ENCODE data around the gene DEPDC1B.
A peak's percentile ranks its signal among the peaks of the same experiment; 100 is the strongest.
"Not testable (repeated sequence)": the region's sequence is repeated elsewhere in the genome, so short reads cannot be mapped to it uniquely, and the experiment has no call there.

Gene DEPDC1B, protein sequence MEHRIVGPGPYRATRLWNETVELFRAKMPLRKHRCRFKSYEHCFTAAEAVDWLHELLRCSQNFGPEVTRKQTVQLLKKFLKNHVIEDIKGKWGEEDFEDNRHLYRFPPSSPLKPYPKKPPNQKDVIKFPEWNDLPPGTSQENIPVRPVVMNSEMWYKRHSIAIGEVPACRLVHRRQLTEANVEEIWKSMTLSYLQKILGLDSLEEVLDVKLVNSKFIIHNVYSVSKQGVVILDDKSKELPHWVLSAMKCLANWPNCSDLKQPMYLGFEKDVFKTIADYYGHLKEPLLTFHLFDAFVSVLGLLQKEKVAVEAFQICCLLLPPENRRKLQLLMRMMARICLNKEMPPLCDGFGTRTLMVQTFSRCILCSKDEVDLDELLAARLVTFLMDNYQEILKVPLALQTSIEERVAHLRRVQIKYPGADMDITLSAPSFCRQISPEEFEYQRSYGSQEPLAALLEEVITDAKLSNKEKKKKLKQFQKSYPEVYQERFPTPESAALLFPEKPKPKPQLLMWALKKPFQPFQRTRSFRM

GRCh38 chr5:60699609-60700415, at the start of gene DEPDC1B:
TSS of gene DEPDC1B (minus strand) at chr5:60700166. CDS start at chr5:60700093, 73 bp downstream.
- peak; percentile 84 for DNase-seq

DNA sequence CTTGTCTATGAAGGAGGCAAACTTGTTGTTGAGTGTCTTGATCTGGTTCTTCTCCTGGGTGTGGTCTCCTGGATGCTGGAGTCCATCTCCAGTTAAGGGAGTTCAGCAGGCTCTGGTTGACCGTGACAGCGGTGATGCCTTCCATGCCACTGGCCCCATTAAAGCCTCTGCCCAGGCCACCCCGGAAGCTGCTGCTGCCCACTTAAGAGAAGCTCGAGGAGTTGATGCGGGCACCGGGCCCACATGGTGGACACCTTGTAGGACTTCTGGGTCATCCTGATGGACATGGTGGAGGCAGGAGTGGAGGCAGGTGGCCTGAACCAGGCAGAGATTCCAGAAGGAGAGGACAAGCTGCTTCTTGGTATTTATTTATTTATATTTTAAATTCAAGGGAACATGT, 44.7 kb upstream of the DEPDC1B start:
- DNase-seq: no peak

DNA sequence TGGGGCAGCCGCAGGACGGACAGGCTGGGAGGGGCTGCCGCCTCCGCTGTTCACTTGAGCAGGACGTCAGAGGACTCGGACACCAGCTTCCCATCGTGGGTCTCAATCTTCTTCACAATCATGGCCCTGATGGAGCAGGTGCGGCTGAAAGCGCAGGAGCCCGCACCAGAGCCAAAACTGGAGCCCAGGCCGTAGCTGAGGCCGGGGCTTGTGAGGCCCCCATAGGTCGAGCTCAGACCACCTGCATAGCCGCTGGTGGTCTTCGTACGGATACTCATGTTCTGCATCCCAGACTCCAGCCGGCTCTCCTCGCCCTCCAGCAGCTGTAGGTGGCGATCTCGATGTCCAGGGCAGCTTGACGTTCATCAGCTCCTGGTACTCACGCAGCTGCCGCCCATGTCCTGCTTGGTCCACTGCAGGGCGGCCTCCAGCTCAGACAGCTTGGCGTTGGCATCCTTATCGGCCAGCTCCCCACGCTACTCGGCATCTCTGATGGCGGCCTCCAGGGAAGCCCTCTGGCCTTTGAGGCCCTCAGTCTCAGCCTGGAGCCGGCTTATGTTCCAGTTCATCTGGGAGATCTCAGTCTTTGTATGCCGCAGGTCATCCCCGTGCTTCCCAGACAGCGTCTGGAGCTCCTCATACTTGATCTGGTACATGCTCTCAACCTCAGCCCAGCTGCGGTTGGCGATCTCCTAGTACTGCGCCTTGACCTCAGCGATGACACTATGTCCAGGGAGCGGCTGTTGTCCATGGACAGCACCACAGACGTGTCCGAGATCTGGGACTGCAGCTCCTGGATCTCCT, 43.7 kb upstream of the DEPDC1B start:
- DNase-seq: no peak

- DNase-seq: no peak
Measured at GRCh38 chr5:60740322-60740721, 40.4 kb upstream of the DEPDC1B start.

- DNase-seq: no peak
Measured at GRCh38 chr5:60738933-60739332, 39.0 kb upstream of the DEPDC1B start.

DNA sequence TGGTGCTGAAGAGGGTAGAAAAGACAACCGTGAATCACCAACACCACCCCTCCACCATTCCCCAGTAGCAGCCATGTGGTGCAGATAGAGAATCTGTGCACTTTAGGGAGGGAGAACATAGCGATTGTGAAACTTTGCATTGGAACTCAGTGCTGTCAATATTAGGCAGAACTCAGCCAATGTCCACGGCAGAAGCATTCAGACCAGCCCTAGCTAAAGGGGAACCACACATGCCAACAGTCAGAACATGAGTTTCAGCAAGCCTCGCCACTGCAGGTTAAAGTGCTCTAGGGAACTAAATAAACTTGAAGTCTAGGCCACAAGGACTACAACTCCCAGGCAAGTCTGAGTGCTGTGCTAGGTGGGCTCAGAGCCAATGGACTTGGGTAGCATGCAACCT, 38.5 kb upstream of the DEPDC1B start:
- DNase-seq: no peak

DNA sequence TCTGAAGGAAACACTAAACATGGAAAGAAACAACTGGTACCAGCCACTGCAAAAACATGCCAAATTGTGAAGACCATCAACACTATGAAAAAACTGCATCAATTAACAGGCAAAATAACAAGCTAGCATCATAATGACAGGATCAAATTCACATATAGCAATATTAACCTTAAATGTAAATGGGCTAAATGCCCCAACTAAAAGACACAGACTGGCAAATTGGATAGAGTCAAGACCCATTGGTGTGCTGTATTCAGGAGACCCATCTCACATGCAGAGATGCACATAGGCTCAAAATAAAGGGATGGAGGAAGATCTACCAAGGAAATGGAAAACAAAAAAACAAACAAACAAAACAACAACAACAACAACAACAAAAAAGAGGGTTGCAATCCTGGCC, 30.9 kb upstream of the DEPDC1B start:
- not testable (repeated sequence) for DNase-seq

GRCh38 chr5:60727033-60727679, 27.2 kb upstream of the DEPDC1B start:
- DNase-seq: no peak

DNA sequence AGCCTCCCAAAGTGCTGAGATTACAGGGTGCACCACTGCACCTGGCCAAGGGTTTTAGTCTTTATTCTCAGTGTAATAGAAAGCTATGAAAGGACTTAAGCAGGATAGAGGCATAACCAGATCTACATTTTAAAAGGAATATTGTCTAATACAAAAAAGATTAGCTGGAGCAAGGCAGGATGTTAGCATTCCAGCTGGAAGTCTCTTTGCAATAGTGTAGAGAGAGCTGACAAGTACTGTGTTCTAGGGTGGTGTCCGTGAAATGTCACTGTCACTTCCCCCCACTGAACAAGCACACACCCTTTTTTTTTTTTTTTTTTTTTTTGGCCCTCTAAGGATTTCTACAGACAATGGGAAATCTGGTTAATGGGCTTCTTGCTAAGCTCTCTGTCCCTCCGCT, 24.2 kb upstream of the DEPDC1B start:
- no peak for DNase-seq

DNA sequence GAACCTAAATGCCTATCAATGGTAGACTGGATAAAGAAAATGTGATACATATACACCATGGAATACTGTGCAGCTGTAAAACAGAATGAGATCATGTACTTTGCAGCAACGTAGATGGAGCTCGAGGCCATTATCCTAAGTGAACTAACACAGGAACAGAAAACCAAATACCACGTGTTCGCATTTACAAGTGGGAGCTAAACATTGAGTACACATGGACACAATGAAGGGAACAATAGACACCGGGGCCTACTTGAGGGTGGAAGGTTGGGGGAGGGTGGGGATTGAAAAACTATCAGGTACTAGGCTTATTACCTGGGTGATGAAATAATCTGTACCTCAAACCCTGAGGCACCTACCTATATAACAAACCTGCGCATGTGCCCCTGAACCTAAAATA, 22.4 kb upstream of the DEPDC1B start:
- no peak for DNase-seq

DNA sequence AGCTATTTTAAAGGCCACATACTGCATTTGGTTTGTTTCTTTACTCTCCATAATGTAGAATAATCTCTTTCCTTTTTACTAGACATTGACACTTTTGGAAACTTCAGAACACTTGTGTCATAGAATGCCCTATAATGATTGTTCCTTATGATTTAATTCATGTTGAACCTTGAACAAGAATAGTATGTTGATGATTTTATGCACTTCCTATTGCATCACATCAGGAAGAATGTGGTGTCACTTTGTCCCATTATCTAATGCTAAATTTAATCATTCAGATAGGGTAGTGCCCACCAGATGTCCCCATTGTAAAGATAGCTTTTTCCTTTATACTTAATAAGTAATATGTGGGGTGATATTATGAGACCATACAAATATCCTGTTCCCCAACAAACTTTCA, 19.4 kb upstream of the DEPDC1B start:
- no peak for DNase-seq

- no peak for DNase-seq
Measured at GRCh38 chr5:60718166-60718892, 18.4 kb upstream of the DEPDC1B start.

DNA sequence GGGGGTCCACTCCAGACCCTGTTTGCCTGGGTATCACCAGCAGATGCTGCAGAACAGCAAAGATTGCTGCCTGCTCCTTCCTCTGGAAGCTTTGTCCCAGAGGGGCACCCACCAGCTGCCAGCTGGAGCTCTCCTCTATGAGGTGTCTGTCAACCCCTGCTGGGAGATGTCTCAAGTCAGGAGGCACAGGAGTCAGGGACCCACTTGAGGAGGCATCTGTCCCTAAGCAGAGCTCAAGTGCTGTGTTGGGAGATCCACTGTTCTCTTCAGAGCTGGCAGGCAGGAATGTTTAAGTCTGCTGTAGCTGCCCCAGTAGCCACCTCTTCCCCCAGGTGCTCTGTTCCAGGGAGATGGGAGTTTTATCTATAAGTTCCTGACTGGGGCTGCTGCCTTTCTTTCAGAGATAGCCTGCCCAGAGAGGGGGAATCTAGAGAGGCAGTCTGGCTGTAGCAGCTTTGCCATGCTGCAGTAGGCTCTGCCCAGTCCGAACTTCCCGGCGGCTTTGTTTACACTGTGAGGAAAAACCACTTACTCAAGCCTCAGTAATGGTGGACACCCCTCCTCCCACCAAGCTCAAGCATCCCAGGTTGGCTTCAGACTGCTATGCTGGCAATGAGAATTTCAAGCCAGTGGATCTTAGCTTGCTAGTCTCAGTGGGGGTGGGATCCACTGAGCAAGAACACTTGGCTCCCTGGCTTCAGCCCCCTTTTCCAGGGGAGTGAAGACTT, 15.4 kb upstream of the DEPDC1B start:
- not testable (repeated sequence) for DNase-seq

- DNase-seq: no peak
Measured at GRCh38 chr5:60712950-60713349, 13.0 kb upstream of the DEPDC1B start.

GRCh38 chr5:60711892-60712291, 11.9 kb upstream of the DEPDC1B start:
- DNase-seq: not testable (repeated sequence)

- DNase-seq: no peak
Measured at GRCh38 chr5:60710362-60710761, 10.4 kb upstream of the DEPDC1B start.

DNA sequence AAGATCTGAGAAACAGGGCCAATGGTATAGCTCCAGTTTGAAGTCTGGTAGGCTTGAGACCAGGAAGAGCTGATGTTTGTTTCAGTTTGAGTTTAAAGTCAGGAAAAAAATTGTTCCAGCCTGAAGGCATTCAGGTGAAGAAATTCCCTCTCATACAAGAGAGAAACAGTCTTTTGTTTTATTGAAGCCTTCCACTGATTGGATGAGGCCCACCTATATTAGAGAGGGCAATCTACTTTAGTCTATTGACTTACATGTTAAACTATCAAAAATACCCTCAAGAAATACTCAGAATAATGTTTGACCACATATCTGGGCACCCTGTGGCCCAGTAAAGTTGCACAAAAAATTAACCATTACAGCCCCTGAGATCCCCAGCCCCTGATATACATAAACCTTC, 5.2 kb upstream of the DEPDC1B start:
- no peak for DNase-seq

GRCh38 chr5:60703944-60704343, 4.0 kb upstream of the DEPDC1B start:
- DNase-seq: no peak

GRCh38 chr5:60701321-60701968, 1.5 kb upstream of the DEPDC1B start:
- DNase-seq: no peak

- DNase-seq: no peak
Measured at GRCh38 chr5:60700416-60700757, 421 bp upstream of the DEPDC1B start.

DNA sequence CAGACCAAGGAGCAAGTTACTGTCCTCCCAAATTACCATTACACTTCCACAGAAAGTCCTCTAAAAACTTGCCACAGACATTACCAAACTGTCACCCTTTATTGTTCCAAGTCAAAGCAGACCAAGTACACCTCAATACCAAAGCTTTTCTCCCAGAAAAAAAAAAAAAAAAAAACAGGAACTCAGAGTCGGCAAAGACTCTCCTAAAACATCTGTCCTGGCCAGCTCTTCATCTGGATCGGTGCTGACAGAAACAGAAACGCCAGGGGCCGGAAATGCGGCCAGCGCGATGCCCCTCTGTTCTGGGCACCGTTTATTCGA, 718 bp downstream of the DEPDC1B start:
- no peak for DNase-seq
